Nephron progenitor cell (in vitro differentiated cells): Measurements from ENCODE around the gene NINL.
A peak's percentile ranks its signal among the peaks of the same experiment; 100 is the strongest.
"Not testable (repeated sequence)": the region's sequence is repeated elsewhere in the genome, so short reads cannot be mapped to it uniquely, and the experiment has no call there.

ENCODE experiments used
- DNase-seq: peaks from one replicate; pipeline ENCODE4 v3.0.0; 2021
- H3K27ac Mint-ChIP-seq: 2 replicates; pipeline ENCODE4 v1.8.0; 2021; ENCODE audit warnings: mild to moderate bottlenecking, moderate library complexity, mixed read lengths
- H3K27me3 Mint-ChIP-seq: 2 replicates; pipeline ENCODE4 v1.8.0; 2021; ENCODE audit warnings: mild to moderate bottlenecking, low read depth, mixed read lengths; ENCODE audit not compliant: poor library complexity
- H3K36me3 Mint-ChIP-seq: 2 replicates; pipeline ENCODE4 v1.8.0; 2021; ENCODE audit warnings: low read depth, mixed read lengths
- H3K4me1 Mint-ChIP-seq: 2 replicates; pipeline ENCODE4 v1.8.0; 2021; ENCODE audit warnings: mixed read lengths
- H3K4me3 Mint-ChIP-seq: 2 replicates; pipeline ENCODE4 v1.8.0; 2021; ENCODE audit warnings: mild to moderate bottlenecking, moderate library complexity, mixed read lengths
- H3K9me3 Mint-ChIP-seq: 2 replicates; pipeline ENCODE4 v1.8.0; 2021; ENCODE audit warnings: mild to moderate bottlenecking, moderate library complexity, mixed read lengths
- TF ChIP-seq, protein P1 (sequence below): fragments of 200-600 bp; sonication (generic); IDR thresholded peaks from 2 replicates; pipeline ENCODE4 v1.5.0; 2021; ENCODE audit warnings: antibody characterized with exemption

NINL gene

DNA sequence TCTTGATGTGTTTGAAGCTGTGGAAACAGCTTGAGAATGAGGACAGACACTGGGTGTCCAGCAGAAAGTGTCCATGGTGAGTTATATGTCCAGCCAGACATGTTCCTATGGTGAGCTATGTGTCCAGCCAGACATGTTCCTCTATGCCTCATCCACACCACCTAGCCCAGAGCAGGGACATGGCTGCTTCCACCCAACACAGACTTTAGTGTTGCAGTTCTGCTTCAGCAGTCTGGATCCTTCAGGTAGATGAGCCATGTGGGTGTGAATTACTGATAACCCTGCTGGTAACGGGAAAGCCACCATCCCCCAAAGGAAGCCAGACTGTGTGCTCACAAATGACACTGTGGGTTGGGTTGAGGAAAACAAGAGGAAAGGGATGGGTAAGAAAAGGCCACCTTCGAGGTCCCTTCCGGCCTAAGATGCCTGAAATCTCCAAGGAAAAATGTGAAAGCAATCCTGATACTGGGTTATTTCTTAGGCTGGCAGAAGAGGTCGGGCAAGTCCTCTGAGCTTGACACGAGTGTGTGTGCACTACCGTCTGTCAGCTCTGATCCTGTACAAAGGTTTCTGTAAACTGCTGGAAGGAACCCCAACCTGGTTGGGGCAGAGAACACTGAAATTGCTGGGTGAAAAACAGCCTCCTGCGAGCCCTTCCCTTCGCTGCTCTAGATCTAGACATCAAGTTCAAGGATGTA, 77.8 kb downstream of the NINL start:
- TF ChIP-seq, protein P1, sequence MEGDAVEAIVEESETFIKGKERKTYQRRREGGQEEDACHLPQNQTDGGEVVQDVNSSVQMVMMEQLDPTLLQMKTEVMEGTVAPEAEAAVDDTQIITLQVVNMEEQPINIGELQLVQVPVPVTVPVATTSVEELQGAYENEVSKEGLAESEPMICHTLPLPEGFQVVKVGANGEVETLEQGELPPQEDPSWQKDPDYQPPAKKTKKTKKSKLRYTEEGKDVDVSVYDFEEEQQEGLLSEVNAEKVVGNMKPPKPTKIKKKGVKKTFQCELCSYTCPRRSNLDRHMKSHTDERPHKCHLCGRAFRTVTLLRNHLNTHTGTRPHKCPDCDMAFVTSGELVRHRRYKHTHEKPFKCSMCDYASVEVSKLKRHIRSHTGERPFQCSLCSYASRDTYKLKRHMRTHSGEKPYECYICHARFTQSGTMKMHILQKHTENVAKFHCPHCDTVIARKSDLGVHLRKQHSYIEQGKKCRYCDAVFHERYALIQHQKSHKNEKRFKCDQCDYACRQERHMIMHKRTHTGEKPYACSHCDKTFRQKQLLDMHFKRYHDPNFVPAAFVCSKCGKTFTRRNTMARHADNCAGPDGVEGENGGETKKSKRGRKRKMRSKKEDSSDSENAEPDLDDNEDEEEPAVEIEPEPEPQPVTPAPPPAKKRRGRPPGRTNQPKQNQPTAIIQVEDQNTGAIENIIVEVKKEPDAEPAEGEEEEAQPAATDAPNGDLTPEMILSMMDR, result no peak
- Mint-ChIP-seq H3K27ac (peak overlapping the region; percentile 21), H3K36me3 (peaks cover 68% of the 10 kb centered on the region), H3K4me3 (no peak overlapping the region), H3K27me3 (no peaks in the 10 kb centered on the region), H3K4me1 (peaks cover 9% of the 10 kb centered on the region), H3K9me3 (no peaks in the 10 kb centered on the region)
- DNase-seq, result no peak

DNA sequence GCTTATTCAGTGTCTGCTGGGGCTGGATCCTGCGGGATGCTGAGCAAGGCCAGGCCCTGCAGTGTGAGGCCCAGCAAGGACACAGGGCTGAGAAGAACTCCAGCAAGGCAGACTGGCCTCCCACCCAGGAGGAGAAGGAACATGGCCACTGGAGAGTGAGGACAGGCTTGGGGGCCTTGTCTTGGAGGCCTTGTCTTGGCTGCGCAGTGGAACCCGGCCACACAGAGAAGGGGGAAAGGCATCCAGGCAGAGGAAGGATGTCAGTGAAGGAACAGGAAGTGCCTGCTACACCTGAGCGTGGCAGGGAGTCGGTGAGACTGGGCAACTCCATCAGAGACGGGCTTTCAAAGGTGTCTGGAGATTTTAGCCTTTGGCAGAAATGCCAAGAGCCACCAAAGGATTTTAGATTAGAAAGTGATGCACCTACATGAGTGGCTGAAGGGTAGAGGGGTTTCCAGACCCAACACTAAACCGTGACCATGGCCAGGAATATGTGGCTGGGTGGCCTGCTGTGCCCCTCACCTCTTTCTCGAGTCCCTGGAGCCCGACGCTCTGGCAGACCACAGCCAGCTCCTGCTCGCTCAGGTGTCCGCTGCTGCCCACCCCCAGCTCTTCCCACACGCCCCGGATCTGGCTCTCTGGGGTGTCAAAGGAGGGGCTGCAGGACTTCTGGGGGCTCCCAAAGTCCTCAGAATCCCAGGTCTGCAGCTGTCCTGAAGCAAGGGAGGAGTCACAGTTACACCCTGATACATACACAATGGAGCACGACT, 80.8 kb downstream of the NINL start:
- Mint-ChIP-seq H3K27me3 (no peaks in the 10 kb centered on the region), H3K36me3 (peaks cover 63% of the 10 kb centered on the region), H3K4me3 (no peak overlapping the region), H3K4me1 (no peaks in the 10 kb centered on the region), H3K9me3 (no peaks in the 10 kb centered on the region), H3K27ac (peak overlapping the region; percentile 85)
- no peak for DNase-seq
- TF ChIP-seq, protein P1, result no peak

DNA sequence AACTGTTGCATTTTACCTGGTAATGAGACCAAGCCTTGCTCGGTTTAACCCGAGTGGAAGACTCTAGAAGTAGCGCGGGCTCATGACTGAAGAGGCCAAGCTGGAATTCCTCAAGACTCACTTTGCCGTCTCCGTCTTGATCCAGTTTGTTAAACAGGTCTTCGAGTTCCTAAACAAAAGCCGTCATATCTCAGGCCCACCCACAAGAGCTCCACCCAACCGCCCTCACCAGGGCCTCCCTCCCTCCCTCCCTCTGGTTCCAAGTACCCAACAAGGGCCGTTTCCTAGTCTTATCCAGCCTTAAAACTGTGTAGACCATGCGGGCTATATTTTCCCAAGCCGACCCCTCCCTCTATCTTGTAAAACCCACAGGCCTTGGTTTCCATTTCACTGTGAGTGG, 81.4 kb downstream of the NINL start:
- no peak for DNase-seq
- TF ChIP-seq, protein P1, result no peak
- no peaks in the 10 kb centered on the region for H3K4me1 Mint-ChIP-seq
- H3K9me3 Mint-ChIP-seq, result no peaks in the 10 kb centered on the region
- peaks cover 57% of the 10 kb centered on the region for H3K36me3 Mint-ChIP-seq
- H3K27me3 Mint-ChIP-seq, result no peaks in the 10 kb centered on the region
- H3K27ac Mint-ChIP-seq, result peak overlapping the region; percentile 85
- H3K4me3 Mint-ChIP-seq, result no peak overlapping the region

DNA sequence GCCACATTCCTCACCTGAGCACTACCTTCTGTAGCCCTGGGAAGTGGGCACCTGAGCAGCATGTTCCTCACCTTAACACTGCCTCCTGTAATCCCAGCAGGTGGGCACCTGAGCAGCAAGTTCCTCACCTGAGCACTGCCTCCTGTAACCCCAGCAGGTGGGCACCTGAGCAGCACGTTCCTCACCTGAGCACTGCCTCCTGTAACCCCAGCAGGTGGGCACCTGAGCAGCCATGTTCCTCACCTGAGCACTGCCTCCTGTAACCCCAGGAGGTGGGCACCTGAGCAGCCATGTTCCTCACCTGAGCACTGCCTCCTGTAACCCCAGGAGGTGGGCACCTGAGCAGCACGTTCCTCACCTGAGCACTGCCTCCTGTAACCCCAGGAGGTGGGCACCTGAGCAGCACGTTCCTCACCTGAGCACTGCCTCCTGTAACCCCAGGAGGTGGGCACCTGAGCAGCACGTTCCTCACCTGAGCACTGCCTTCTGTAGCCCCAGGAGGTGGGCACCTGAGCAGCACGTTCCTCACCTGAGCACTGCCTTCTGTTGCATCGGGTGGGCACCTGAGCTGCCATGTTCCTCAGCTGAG, 82.2 kb downstream of the NINL start:
- DNase-seq, H3K4me3 Mint-ChIP-seq, H3K9me3 Mint-ChIP-seq, H3K27ac Mint-ChIP-seq, H3K4me1 Mint-ChIP-seq, H3K27me3 Mint-ChIP-seq: not testable (repeated sequence)
- H3K36me3 Mint-ChIP-seq, result peaks cover 53% of the 10 kb centered on the region

DNA sequence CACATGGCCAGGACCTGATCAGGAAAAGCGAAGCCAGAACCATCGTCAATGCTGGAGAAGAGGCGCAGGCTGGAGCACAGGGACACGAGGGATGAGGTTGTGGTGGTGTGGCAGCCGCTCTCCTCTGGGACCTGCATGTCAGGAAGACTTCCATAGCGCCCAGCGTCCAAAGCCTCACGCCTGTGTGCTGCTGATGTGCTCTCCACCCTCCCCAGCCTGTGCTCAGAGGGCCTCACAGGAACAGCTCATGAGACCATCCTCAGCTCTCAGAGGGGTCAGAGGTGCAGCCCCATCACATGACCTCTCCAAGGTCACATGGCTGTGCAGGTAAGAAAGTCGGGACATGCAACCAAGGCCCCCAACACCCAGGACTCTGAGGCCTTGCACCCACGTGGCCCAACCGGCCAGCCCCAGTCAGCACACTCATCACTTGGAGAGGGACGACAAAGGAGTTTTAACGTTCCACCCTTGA, 84.4 kb downstream of the NINL start:
- TF ChIP-seq, protein P1, result no peak
- H3K4me3 Mint-ChIP-seq, result no peak overlapping the region
- no peaks in the 10 kb centered on the region for H3K9me3 Mint-ChIP-seq
- no peak for DNase-seq
- no peaks in the 10 kb centered on the region for H3K4me1 Mint-ChIP-seq
- peak overlapping the region; percentile 64 for H3K27ac Mint-ChIP-seq
- no peaks in the 10 kb centered on the region for H3K27me3 Mint-ChIP-seq
- H3K36me3 Mint-ChIP-seq, result peaks cover 43% of the 10 kb centered on the region

DNA sequence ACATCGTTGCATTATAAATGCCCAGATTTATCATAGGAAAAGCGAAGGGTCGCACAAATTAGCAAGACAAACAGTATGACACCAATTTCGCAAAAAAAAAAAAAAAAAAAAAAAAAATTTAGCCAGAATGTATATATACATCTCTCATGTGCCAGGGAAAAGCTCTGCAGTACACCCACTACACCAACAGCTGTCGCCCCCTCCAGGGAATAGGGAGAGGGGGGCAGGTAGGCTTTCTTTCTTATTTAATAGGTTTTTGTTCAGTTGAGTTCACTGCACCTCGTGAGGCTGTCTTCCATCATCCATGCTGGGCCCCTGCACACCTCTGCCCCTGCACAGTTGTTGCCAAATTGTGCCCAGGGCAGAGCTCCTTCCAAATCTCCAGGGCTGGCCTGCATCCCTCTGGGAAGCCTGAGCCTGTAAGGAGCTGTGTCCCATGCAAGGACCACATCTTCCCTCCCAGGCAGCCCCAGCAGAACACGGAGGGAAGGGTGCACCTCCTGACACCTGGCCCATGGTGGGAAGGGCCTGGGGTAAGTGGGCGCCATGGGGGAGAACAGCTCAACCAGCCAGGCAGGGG, 85.4 kb downstream of the NINL start:
- Mint-ChIP-seq H3K9me3 (no peaks in the 10 kb centered on the region), H3K36me3 (peaks cover 34% of the 10 kb centered on the region), H3K4me3 (no peak overlapping the region), H3K27ac (peak overlapping the region; percentile 86), H3K4me1 (no peaks in the 10 kb centered on the region), H3K27me3 (no peaks in the 10 kb centered on the region)
- TF ChIP-seq, protein P1, result no peak
- no peak for DNase-seq
